H1 (cell line): Measurements from ENCODE around the gene ITGB5. TPM values are rescaled to one million over a fixed set of nuclear protein-coding genes. Genes with fewer than 3 reads are reported as not detected.

Experiments used
- CTCF ChIA-PET: fragments of 300-600 bp; sonication (Branson Sonifier 250); formaldehyde crosslinking; loops from one replicate; lab custom pipeline; 2021; ENCODE audit not compliant: partially characterized antibody; lab: Charles Lee
- POLR2A ChIA-PET: fragments of 300-600 bp; sonication (Branson Sonifier 250); formaldehyde crosslinking; loops from one replicate; lab custom pipeline; 2021; ENCODE audit warnings: inconsistent platforms; ENCODE audit not compliant: partially characterized antibody; lab: Charles Lee
- DNase-seq, 2 experiments: peaks; one replicate each; pipeline versions ENCODE4 v3.0.0 to v3.0.0-alpha.2; 2010 to 2022; ENCODE audit warnings: low spot score in 2 of 2, low read depth in 1 of 2, mixed read lengths in 1 of 2
- FAIRE-seq: peaks from 2 replicates; lab custom pipeline; 2011; peaks lifted over from hg19 to GRCh38; lab: Jason Lieb, UNC
- H2AFZ ChIP-seq: 2 replicates; pipeline ENCODE4 v1.8.1; 2012; ENCODE audit warnings: low read length, inconsistent platforms
- H2AK5ac ChIP-seq: 2 replicates; pipeline ENCODE4 v1.6.1; 2013; ENCODE audit warnings: low read depth, low read length
- H2BK120ac ChIP-seq: replicated peaks from 2 replicates; pipeline ENCODE3; 2013; ENCODE audit warnings: low read depth, low read length, inconsistent platforms
- H2BK12ac ChIP-seq: 2 replicates; pipeline ENCODE4 v1.6.1; 2013; ENCODE audit warnings: low read depth, low read length
- H2BK15ac ChIP-seq: 2 replicates; pipeline ENCODE4 v1.6.1; 2013; ENCODE audit warnings: low read length
- H2BK20ac ChIP-seq: 2 replicates; pipeline ENCODE4 v1.6.1; 2013; ENCODE audit warnings: low read length
- H2BK5ac ChIP-seq: 2 replicates; pipeline ENCODE4 v1.6.1; 2013; ENCODE audit warnings: low read depth, low read length
- H3K14ac ChIP-seq: 2 replicates; pipeline ENCODE4 v1.6.1; 2013; ENCODE audit warnings: inconsistent platforms; ENCODE audit not compliant: insufficient read length
- H3K18ac ChIP-seq: 2 replicates; pipeline ENCODE4 v1.6.1; 2013; ENCODE audit warnings: low read length; ENCODE audit errors: extremely low read depth
- H3K23ac ChIP-seq: 2 replicates; pipeline ENCODE4 v1.6.1; 2013; ENCODE audit warnings: inconsistent platforms; ENCODE audit not compliant: insufficient read length
- H3K23me2 ChIP-seq: 2 replicates; pipeline ENCODE4 v1.6.1; 2013; ENCODE audit warnings: low read depth, low read length
- H3K27ac ChIP-seq: 2 replicates; pipeline ENCODE4 v1.6.1; 2011; ENCODE audit warnings: low read depth, low read length, inconsistent platforms
- H3K27me3 ChIP-seq, 4 experiments: replicated peaks in 1 of 4; 1 replicate in 1 of 4; 2 replicates in 3 of 4; pipeline versions ENCODE4 v1.6.1 to v1.8.1; 2011 to 2013; ENCODE audit warnings: low read length in 3 of 4, mild to moderate bottlenecking in 3 of 4, inconsistent platforms in 2 of 4, mixed read lengths in 2 of 4, moderate library complexity in 1 of 4; ENCODE audit not compliant: control insufficient read depth in 3 of 4, insufficient read depth in 3 of 4; ENCODE audit errors: extremely low read depth in 1 of 4
- H3K36me3 ChIP-seq, 4 experiments: 2 replicates each; pipeline versions ENCODE4 v1.6.1 to v1.8.1; 2011 to 2013; ENCODE audit warnings: mild to moderate bottlenecking in 4 of 4, low read length in 3 of 4, moderate library complexity in 2 of 4, control low read depth in 1 of 4, inconsistent platforms in 1 of 4; ENCODE audit not compliant: insufficient read depth in 4 of 4, control insufficient read depth in 2 of 4
- H3K4ac ChIP-seq: replicated peaks from 2 replicates; pipeline ENCODE3; 2013; ENCODE audit warnings: low read length, low read depth, mixed read lengths, inconsistent platforms; ENCODE audit not compliant: insufficient read length
- H3K4me1 ChIP-seq, 4 experiments: replicated peaks in 1 of 4; 1 replicate in 1 of 4; 2 replicates in 3 of 4; pipeline versions ENCODE4 v1.6.1 to v1.8.1; 2011 to 2013; ENCODE audit warnings: low read length in 3 of 4, inconsistent platforms in 2 of 4, mixed read lengths in 1 of 4; ENCODE audit not compliant: insufficient read depth in 4 of 4, control insufficient read depth in 3 of 4
- H3K4me2 ChIP-seq, 2 experiments: 2 replicates each; pipeline versions ENCODE4 v1.6.1 to v1.8.1; 2011 to 2013; ENCODE audit warnings: low read depth in 2 of 2, low read length in 2 of 2, control low read depth in 1 of 2, inconsistent platforms in 1 of 2, mild to moderate bottlenecking in 1 of 2; ENCODE audit not compliant: insufficient read depth in 1 of 2
- H3K4me3 ChIP-seq, 4 experiments: fragments of 200-600, 300-600 bp in 1 of 4; sonication (generic), shearing (Covaris generic), sonication (Bioruptor Twin) in 1 of 4; 2 replicates each; pipeline versions ENCODE4 v1.5.1 to v1.8.1; 2011 to 2016; ENCODE audit warnings: low read length in 4 of 4, low read depth in 3 of 4, control low read depth in 2 of 4, inconsistent platforms in 2 of 4, mild to moderate bottlenecking in 2 of 4, mixed read lengths in 1 of 4, moderate library complexity in 1 of 4; ENCODE audit not compliant: insufficient read depth in 2 of 4; ENCODE audit errors: extremely low read depth in 1 of 4
- H3K56ac ChIP-seq: replicated peaks from 2 replicates; pipeline ENCODE3; 2013; ENCODE audit warnings: low read depth, mild to moderate bottlenecking, mixed read lengths, low read length, inconsistent platforms; ENCODE audit not compliant: insufficient read length
- H3K79me1 ChIP-seq: 2 replicates; pipeline ENCODE4 v1.6.1; 2013; ENCODE audit warnings: low read depth, low read length, control low read depth
- H3K79me2 ChIP-seq, 2 experiments: 2 replicates each; pipeline versions ENCODE4 v1.6.1 to v1.8.1; 2012 to 2013; ENCODE audit warnings: low read length in 2 of 2, mild to moderate bottlenecking in 2 of 2, inconsistent platforms in 1 of 2; ENCODE audit not compliant: insufficient read depth in 2 of 2, control insufficient read depth in 1 of 2
- H3K9ac ChIP-seq, 4 experiments: replicated peaks in 1 of 4; 1 replicate in 1 of 4; 2 replicates in 3 of 4; pipeline versions ENCODE4 v1.6.1 to v1.8.1; 2011 to 2013; ENCODE audit warnings: low read depth in 3 of 4, low read length in 3 of 4, control low read depth in 2 of 4, mild to moderate bottlenecking in 2 of 4, moderate library complexity in 2 of 4, inconsistent platforms in 1 of 4; ENCODE audit errors: extremely low read depth in 1 of 4
- H3K9me3 ChIP-seq, 2 experiments: 2 replicates each; pipeline versions ENCODE4 v1.6.1 to v1.8.1; 2012 to 2013; ENCODE audit warnings: mild to moderate bottlenecking in 2 of 2, moderate library complexity in 2 of 2, control low read depth in 1 of 2, inconsistent platforms in 1 of 2, low read depth in 1 of 2, low read length in 1 of 2, mixed read lengths in 1 of 2; ENCODE audit not compliant: insufficient read depth in 2 of 2
- H4K20me1 ChIP-seq, 2 experiments: replicated peaks in 1 of 2; 2 replicates each; pipeline versions ENCODE3 to v1.8.1; 2011 to 2013; ENCODE audit warnings: inconsistent platforms in 2 of 2, low read length in 2 of 2, mild to moderate bottlenecking in 1 of 2; ENCODE audit not compliant: insufficient read depth in 2 of 2, control insufficient read depth in 1 of 2
- H4K5ac ChIP-seq: 2 replicates; pipeline ENCODE4 v1.6.1; 2013; ENCODE audit warnings: low read length, low read depth, mixed read lengths, inconsistent platforms; ENCODE audit not compliant: insufficient read length
- H4K8ac ChIP-seq: 2 replicates; pipeline ENCODE4 v1.8.0; 2013; ENCODE audit warnings: mild to moderate bottlenecking, moderate library complexity, low read length, inconsistent platforms; ENCODE audit not compliant: insufficient read depth; ENCODE audit errors: extremely low read depth
- H4K91ac ChIP-seq: replicated peaks from 2 replicates; pipeline ENCODE3; 2013; ENCODE audit warnings: low read length, mixed read lengths, inconsistent platforms; ENCODE audit not compliant: insufficient read length
- FOSL1 ChIP-seq: IDR thresholded peaks from 2 replicates; pipeline ENCODE4 v1.6.1; 2011; ENCODE audit warnings: mild to moderate bottlenecking, low read depth, low read length, moderate library complexity; ENCODE audit not compliant: insufficient read depth
- GTF2F1 ChIP-seq: IDR thresholded peaks from 2 replicates; pipeline ENCODE4 v1.6.1; 2012; ENCODE audit warnings: low read depth, low read length, improper control_type of control experiment, borderline replicate concordance
- HDAC2 ChIP-seq, 2 experiments: fragments of 300-600 bp in 1 of 2; sonication (generic) in 1 of 2; IDR thresholded peaks; 2 replicates each; pipeline ENCODE4 v1.6.1; 2011 to 2012; ENCODE audit warnings: low read depth in 2 of 2, low read length in 2 of 2, mild to moderate bottlenecking in 2 of 2, moderate library complexity in 2 of 2, borderline replicate concordance in 1 of 2, inconsistent platforms in 1 of 2
- KDM4A ChIP-seq: IDR thresholded peaks from one replicate; pipeline ENCODE4 v1.7.1; 2012; ENCODE audit warnings: low read depth, mild to moderate bottlenecking, moderate library complexity, low read length, inconsistent platforms; ENCODE audit not compliant: severe bottlenecking
- RFX5 ChIP-seq: IDR thresholded peaks from 2 replicates; pipeline ENCODE4 v1.6.1; 2011; ENCODE audit warnings: low read depth, low read length, improper control_type of control experiment, borderline replicate concordance
- RNF2 ChIP-seq: fragments of 200-900, 300-1000 bp; sonication (generic); IDR thresholded peaks from 2 replicates; pipeline ENCODE4 v1.7.1; 2016; ENCODE audit warnings: borderline replicate concordance, low read depth, mild to moderate bottlenecking, antibody characterized with exemption, low read length; ENCODE audit not compliant: poor library complexity, severe bottlenecking; ENCODE audit errors: missing control alignments
- SP1 ChIP-seq: IDR thresholded peaks from 2 replicates; pipeline ENCODE4 v1.6.1; 2011; ENCODE audit warnings: low read depth, low read length
- TAF7 ChIP-seq: optimal IDR thresholded peaks from 2 replicates; pipeline ENCODE3; 2011; ENCODE audit warnings: low read depth, mild to moderate bottlenecking, inconsistent platforms, low read length, moderate library complexity, borderline replicate concordance
- WGBS, 2 experiments: shearing (Covaris generic) in 1 of 2; methylation state at CpG; one replicate each; pipeline versions ENCODE4 v1.1.6 to v1.1.7; 2013 to 2015; ENCODE audit warnings: low lambda C conversion rate in 2 of 2, mixed read lengths in 2 of 2, inconsistent platforms in 1 of 2, low coverage in 1 of 2, missing lambda C conversion rate in 1 of 2; ENCODE audit not compliant: insufficient replicate concordance in 2 of 2, insufficient coverage in 1 of 2, insufficient read length in 1 of 2; ENCODE audit errors: extremely low coverage in 1 of 2, missing lambda C conversion rate in 1 of 2; 5-methylcytosine and 5-hydroxymethylcytosine counted together
- polyA plus RNA-seq, 7 experiments: library from polyadenylated mRNA; depleted of rRNA in 3 of 7; stranded (reverse) in 5 of 7; unstranded in 2 of 7; fragments of >200 nt in 5 of 7; fragments of 200-250 nt in 2 of 7; gene quantifications; 1 replicate in 5 of 7; 2 replicates in 1 of 7; 4 replicates in 1 of 7; pipeline versions ENCODE4 v1.2.1 to v1.2.3, GENCODE V29; 2011 to 2013; ENCODE audit warnings: missing spikeins in 2 of 7, mixed read lengths in 2 of 7
- total RNA-seq: library from RNA; stranded (reverse); fragmentation: NEBNext Ultra II Directional; extraction: Animal tissue kit (Norgen Biotek cat#: 25700); gene quantifications from 2 replicates; pipeline ENCODE4 v1.2.1, GENCODE V29; 2021
- TF ChIP-seq, protein P1 (sequence below): IDR thresholded peaks from 2 replicates; pipeline ENCODE4 v1.6.1; 2012; ENCODE audit warnings: inconsistent platforms

ITGB5 gene
- total and polyA plus RNA-seq, 2 of the 8 experiments (the other 6 are each of a cell fraction or from before 2014, with no cell fraction given) = 101 to 268 TPM

- Histone ChIP-seq H3K18ac (no peak overlapping the region), H3K56ac (no peak overlapping the region), H3K4me2 (no peak overlapping the region), H3K27ac (no peak overlapping the region), H3K9me3 (no peaks in the 10 kb centered on the region), H2BK20ac (no peak overlapping the region), H3K4me3 (no peak overlapping the region), H3K79me1 (no peaks in the 10 kb centered on the region), H2BK12ac (no peak overlapping the region), H3K9ac (no peak overlapping the region), H2AK5ac (no peak overlapping the region), H3K23me2 (no peaks in the 10 kb centered on the region; the same call in 1 of the 2 replicates), H3K4ac (no peak overlapping the region), H3K23ac (no peak overlapping the region), H2BK5ac (no peak overlapping the region), H4K91ac (no peak overlapping the region), H3K4me1 (no peaks in the 10 kb centered on the region), H3K79me2 (no peaks in the 10 kb centered on the region), H4K8ac (no peak overlapping the region), H4K20me1 (no peaks in the 10 kb centered on the region), H4K5ac (no peak overlapping the region), H3K14ac (no peak overlapping the region), H2AFZ (no peak overlapping the region), H3K27me3 (no peaks in the 10 kb centered on the region; a peak in 1 of 7 replicates), H3K36me3 (no peaks in the 10 kb centered on the region), H2BK120ac (no peak overlapping the region), H2BK15ac (no peak overlapping the region)
- 94% methylated on average over 2 of the region's 2 CpGs; no CpG with 5 or more reads in 1 of the 2 experiments for WGBS, 2 experiments
- FAIRE-seq (no peak), DNase-seq (no peak)
- ChIA-PET CTCF (interaction anchor here (0.6 to 10.5 kb wide), 30 partner anchors 8 to 658 kb away, joined by 3 to 126 read pairs (median 4); partner anchors contain the start of gene MUC13), POLR2A (interaction anchor here (2.5 kb wide), 1 partner anchor 167 kb away, joined by 8 read pairs; no protein-coding TSS in a partner anchor)
- TF ChIP-seq SP1 (no peak), FOSL1 (no peak), RFX5 (no peak), KDM4A (no peak), GTF2F1 (no peak), HDAC2 (IDR thresholded peaks at IDR 0.05; ENCODE audit: borderline replicate concordance in 1 of 2, low read depth in 2 of 2, low read length in 2 of 2) (no peak), RNF2 (no peak), TAF7 (no peak)
- TF ChIP-seq, protein P1, sequence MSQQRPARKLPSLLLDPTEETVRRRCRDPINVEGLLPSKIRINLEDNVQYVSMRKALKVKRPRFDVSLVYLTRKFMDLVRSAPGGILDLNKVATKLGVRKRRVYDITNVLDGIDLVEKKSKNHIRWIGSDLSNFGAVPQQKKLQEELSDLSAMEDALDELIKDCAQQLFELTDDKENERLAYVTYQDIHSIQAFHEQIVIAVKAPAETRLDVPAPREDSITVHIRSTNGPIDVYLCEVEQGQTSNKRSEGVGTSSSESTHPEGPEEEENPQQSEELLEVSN = no peak
These were observed 40.4 kb upstream of the ITGB5 start for GRCh38 chr3:124927574-124928045.
